ENCODE results near the gene ABR.

The ABR gene

GRCh38 chr17:964876-965275, 214.9 kb downstream of the ABR start:
- no peaks in the 10 kb centered on the region for H3K4me1 ChIP-seq (ENCODE audit: low read depth, poor library complexity, severe bottlenecking)
- no peak overlapping the region for H3K27ac ChIP-seq
- no peaks in the 10 kb centered on the region for H4K20me1 ChIP-seq (ENCODE audit: insufficient read depth)
- no peaks in the 10 kb centered on the region for H3K36me3 ChIP-seq (ENCODE audit: insufficient read depth)
- H3K9ac ChIP-seq: no peak overlapping the region
- no peak overlapping the region for H3K4me2 ChIP-seq
- H3K79me2 ChIP-seq (ENCODE audit: insufficient read depth, low read depth): no peaks in the 10 kb centered on the region
- H3K27me3 ChIP-seq (ENCODE audit: insufficient read depth, low read depth): peaks cover 21% of the 10 kb centered on the region; the same call in 1 of the 2 replicates
- no peak for TF ChIP-seq CTCF (conservative IDR thresholded peaks at IDR 0.05; ENCODE audit: low read depth, low read length)
- H3K4me3 ChIP-seq (IDR thresholded peaks at IDR 0.05; ENCODE audit: insufficient read depth, low read depth, low read length): no peak overlapping the region
- no peak overlapping the region for H2AFZ ChIP-seq (ENCODE audit: low read depth)

- peaks cover 16% of the 10 kb centered on the region; the same call in 1 of the 2 replicates for H3K27me3 ChIP-seq (ENCODE audit: insufficient read depth, low read depth)
- H3K36me3 ChIP-seq (ENCODE audit: insufficient read depth): no peaks in the 10 kb centered on the region
- no peak overlapping the region for H3K27ac ChIP-seq
- H3K4me1 ChIP-seq (ENCODE audit: low read depth, poor library complexity, severe bottlenecking): no peaks in the 10 kb centered on the region
- no peaks in the 10 kb centered on the region for H3K79me2 ChIP-seq (ENCODE audit: insufficient read depth, low read depth)
- no peak overlapping the region for H2AFZ ChIP-seq (ENCODE audit: low read depth)
- no peak overlapping the region for H3K4me2 ChIP-seq
- TF ChIP-seq CTCF (conservative IDR thresholded peaks at IDR 0.05; ENCODE audit: low read depth, low read length): no peak
- no peak overlapping the region for H3K4me3 ChIP-seq (IDR thresholded peaks at IDR 0.05; ENCODE audit: insufficient read depth, low read depth, low read length)
- no peaks in the 10 kb centered on the region for H4K20me1 ChIP-seq (ENCODE audit: insufficient read depth)
- no peak overlapping the region for H3K9ac ChIP-seq
Measured at GRCh38 chr17:962670-963069, 217.1 kb downstream of the ABR start.

- TF ChIP-seq CTCF (conservative IDR thresholded peaks at IDR 0.05; ENCODE audit: low read depth, low read length): no peak
- Histone ChIP-seq H4K20me1 (ENCODE audit: insufficient read depth) (no peaks in the 10 kb centered on the region), H3K79me2 (ENCODE audit: insufficient read depth, low read depth) (no peaks in the 10 kb centered on the region), H3K4me1 (ENCODE audit: low read depth, poor library complexity, severe bottlenecking) (no peaks in the 10 kb centered on the region), H3K36me3 (ENCODE audit: insufficient read depth) (no peaks in the 10 kb centered on the region), H3K27ac (no peak overlapping the region), H3K27me3 (ENCODE audit: insufficient read depth, low read depth) (peaks cover 16% of the 10 kb centered on the region; the same call in 1 of the 2 replicates), H3K4me2 (no peak overlapping the region), H2AFZ (ENCODE audit: low read depth) (no peak overlapping the region), H3K4me3 (IDR thresholded peaks at IDR 0.05; ENCODE audit: insufficient read depth, low read depth, low read length) (no peak overlapping the region), H3K9ac (no peak overlapping the region)
Measured at GRCh38 chr17:962166-962565, 217.6 kb downstream of the ABR start.

GRCh38 chr17:958712-959451, 220.9 kb downstream of the ABR start:
- no peaks in the 10 kb centered on the region for H3K36me3 ChIP-seq (ENCODE audit: insufficient read depth)
- H3K27ac ChIP-seq: no peak overlapping the region
- peaks cover 7% of the 10 kb centered on the region; the same call in 1 of the 2 replicates for H3K27me3 ChIP-seq (ENCODE audit: insufficient read depth, low read depth)
- H3K4me1 ChIP-seq (ENCODE audit: low read depth, poor library complexity, severe bottlenecking): no peaks in the 10 kb centered on the region
- no peak overlapping the region for H2AFZ ChIP-seq (ENCODE audit: low read depth)
- no peaks in the 10 kb centered on the region for H3K79me2 ChIP-seq (ENCODE audit: insufficient read depth, low read depth)
- no peak for TF ChIP-seq CTCF (conservative IDR thresholded peaks at IDR 0.05; ENCODE audit: low read depth, low read length)
- H3K4me2 ChIP-seq: no peak overlapping the region
- H4K20me1 ChIP-seq (ENCODE audit: insufficient read depth): no peaks in the 10 kb centered on the region
- no peak overlapping the region for H3K9ac ChIP-seq
- H3K4me3 ChIP-seq (IDR thresholded peaks at IDR 0.05; ENCODE audit: insufficient read depth, low read depth, low read length): no peak overlapping the region
